K562 (cell line): ENCODE measurements around the gene KRT33A.

Experiments
- EHMT2 ChIP-seq: fragments of 450-650 bp; IDR thresholded peaks from 2 replicates; pipeline ENCODE4 v1.6.1; 2018; ENCODE audit warnings: antibody characterized with exemption
- ELF4 ChIP-seq: fragments of 450-650 bp; formaldehyde crosslinking; IDR thresholded peaks from 2 replicates; pipeline ENCODE4 v1.4.0; 2022; ENCODE audit warnings: missing genetic modification characterization
- MAFG ChIP-seq: fragments of 450-650 bp; conservative IDR thresholded peaks from 2 replicates; pipeline ENCODE4 v1.6.1; 2016; ENCODE audit warnings: missing genetic modification characterization, missing compliant biosample characterization
- NFATC3 ChIP-seq: fragments of 450-650 bp; IDR thresholded peaks from 2 replicates; pipeline ENCODE4 v1.6.1; 2017; ENCODE audit warnings: mild to moderate bottlenecking
- RBBP5 ChIP-seq: fragments of 200-600 bp; sonication (generic); IDR thresholded peaks from 2 replicates; pipeline ENCODE4 v1.6.1; 2012; ENCODE audit warnings: borderline replicate concordance, mild to moderate bottlenecking, low read length, control low read depth, inconsistent platforms; ENCODE audit not compliant: insufficient read depth, poor library complexity, severe bottlenecking
- SOX6 ChIP-seq: fragments of 450-650 bp; IDR thresholded peaks from 2 replicates; pipeline ENCODE4 v1.6.1; 2014; ENCODE audit warnings: mild to moderate bottlenecking
- YY1 ChIP-seq, 3 experiments: IDR thresholded peaks; 2 replicates each; pipeline ENCODE4 v1.6.1; 2011; ENCODE audit warnings: low read length in 2 of 3, mild to moderate bottlenecking in 2 of 3, moderate library complexity in 2 of 3, borderline replicate concordance in 1 of 3, control low read depth in 1 of 3, low read depth in 1 of 3; ENCODE audit not compliant: insufficient read depth in 3 of 3, insufficient replicate concordance in 2 of 3, control insufficient read depth in 1 of 3, insufficient read length in 1 of 3; ENCODE audit errors: extremely low read depth in 1 of 3
- TF ChIP-seq, protein P1 (sequence below): fragments of 150-350 bp; IDR thresholded peaks from 2 replicates; pipeline ENCODE4 v1.6.1; 2014; ENCODE audit warnings: low read depth, mild to moderate bottlenecking, low read length, borderline replicate concordance
- TF ChIP-seq, protein P2 (sequence below): fragments of 250-450 bp; sonication (Bioruptor Pico); IDR thresholded peaks from 2 replicates; pipeline ENCODE4 v1.4.0; 2020; ENCODE audit warnings: mild to moderate bottlenecking

GRCh38 chr17:41396996-41397660 is 46.5 kb upstream of the KRT33A start, which contains the start of gene KRT31:
- no peak for TF ChIP-seq RBBP5
- TF ChIP-seq, protein P1, sequence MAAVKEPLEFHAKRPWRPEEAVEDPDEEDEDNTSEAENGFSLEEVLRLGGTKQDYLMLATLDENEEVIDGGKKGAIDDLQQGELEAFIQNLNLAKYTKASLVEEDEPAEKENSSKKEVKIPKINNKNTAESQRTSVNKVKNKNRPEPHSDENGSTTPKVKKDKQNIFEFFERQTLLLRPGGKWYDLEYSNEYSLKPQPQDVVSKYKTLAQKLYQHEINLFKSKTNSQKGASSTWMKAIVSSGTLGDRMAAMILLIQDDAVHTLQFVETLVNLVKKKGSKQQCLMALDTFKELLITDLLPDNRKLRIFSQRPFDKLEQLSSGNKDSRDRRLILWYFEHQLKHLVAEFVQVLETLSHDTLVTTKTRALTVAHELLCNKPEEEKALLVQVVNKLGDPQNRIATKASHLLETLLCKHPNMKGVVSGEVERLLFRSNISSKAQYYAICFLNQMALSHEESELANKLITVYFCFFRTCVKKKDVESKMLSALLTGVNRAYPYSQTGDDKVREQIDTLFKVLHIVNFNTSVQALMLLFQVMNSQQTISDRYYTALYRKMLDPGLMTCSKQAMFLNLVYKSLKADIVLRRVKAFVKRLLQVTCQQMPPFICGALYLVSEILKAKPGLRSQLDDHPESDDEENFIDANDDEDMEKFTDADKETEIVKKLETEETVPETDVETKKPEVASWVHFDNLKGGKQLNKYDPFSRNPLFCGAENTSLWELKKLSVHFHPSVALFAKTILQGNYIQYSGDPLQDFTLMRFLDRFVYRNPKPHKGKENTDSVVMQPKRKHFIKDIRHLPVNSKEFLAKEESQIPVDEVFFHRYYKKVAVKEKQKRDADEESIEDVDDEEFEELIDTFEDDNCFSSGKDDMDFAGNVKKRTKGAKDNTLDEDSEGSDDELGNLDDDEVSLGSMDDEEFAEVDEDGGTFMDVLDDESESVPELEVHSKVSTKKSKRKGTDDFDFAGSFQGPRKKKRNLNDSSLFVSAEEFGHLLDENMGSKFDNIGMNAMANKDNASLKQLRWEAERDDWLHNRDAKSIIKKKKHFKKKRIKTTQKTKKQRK, result no peak
- TF ChIP-seq, protein P2, sequence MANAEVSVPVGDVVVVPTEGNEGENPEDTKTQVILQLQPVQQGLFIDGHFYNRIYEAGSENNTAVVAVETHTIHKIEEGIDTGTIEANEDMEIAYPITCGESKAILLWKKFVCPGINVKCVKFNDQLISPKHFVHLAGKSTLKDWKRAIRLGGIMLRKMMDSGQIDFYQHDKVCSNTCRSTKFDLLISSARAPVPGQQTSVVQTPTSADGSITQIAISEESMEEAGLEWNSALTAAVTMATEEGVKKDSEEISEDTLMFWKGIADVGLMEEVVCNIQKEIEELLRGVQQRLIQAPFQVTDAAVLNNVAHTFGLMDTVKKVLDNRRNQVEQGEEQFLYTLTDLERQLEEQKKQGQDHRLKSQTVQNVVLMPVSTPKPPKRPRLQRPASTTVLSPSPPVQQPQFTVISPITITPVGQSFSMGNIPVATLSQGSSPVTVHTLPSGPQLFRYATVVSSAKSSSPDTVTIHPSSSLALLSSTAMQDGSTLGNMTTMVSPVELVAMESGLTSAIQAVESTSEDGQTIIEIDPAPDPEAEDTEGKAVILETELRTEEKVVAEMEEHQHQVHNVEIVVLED (CRISPR knock-in tag), result no peak
- no peak for TF ChIP-seq NFATC3
- TF ChIP-seq SOX6, result no peak
- TF ChIP-seq ELF4 (CRISPR knock-in tag), result no peak
- no peak for TF ChIP-seq YY1 (IDR thresholded peaks at IDR 0.05; ENCODE audit: borderline replicate concordance in 1 of 3, control insufficient read depth in 1 of 3, extremely low read depth in 1 of 3, insufficient read depth in 3 of 3, insufficient read length in 1 of 3, insufficient replicate concordance in 2 of 3, low read depth in 1 of 3, low read length in 2 of 3)
- TF ChIP-seq EHMT2, result no peak
- no peak for TF ChIP-seq MAFG (tag)
